HG03095 (cell line): ENCODE measurements around the gene FIZ1.

Experiments
- ATAC-seq: cut with Tn5 transposase; IDR thresholded peaks from one replicate; pipeline ENCODE4 v1.9.1; 2021; ENCODE audit warnings: moderate library complexity; ENCODE audit not compliant: unreplicated experiment

Gene FIZ1

DNA sequence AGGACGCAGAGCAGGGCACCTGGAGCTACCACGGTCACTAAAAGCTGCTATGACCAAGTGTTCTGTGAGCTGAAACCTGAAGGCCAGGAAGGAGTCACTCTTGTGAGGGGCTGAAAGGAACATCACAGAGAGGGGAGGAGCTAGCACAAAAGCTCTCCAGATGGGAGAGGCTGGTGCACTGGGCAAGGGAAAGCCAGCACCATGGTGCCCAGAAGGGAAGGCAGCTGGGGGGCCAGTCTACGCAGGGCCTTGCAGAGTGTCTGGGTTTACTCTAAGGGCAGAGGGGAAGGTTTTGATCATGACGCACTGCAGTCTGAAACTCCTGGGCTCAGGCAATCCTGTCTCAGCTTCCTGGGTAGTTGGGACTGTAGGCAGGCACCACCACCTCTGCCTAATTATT, 37.4 kb upstream of the FIZ1 start:
- ATAC-seq = no peak

DNA sequence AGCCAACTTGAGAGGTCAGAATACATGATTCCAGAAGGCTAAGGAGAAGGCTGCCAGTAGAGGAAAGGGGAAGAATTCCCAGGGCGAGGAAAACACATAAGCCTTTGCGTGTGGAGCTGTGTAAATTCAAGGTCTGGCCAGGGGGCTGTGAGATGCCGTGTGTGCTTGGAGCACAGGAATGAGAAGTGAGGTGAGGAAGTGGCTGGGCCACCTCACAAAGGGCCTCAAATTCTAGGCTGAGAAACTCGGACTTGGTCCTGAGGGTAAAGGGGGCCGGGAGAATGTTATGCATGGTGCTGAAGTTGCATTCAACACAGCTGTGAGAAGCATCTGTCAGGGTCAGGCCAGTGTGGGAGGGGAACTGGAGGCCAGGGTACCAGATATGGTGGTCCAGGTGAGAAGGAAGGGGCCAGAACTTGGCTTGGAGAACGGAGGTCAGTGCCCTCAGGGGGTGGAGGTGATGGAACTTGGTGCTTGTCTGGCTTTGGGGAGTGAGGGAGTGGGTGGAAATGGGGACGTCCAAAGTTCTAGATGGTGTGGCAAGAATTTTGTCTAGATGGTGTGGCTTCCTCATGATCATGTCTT, 36.6 kb upstream of the FIZ1 start:
- ATAC-seq = no peak

GRCh38 chr19:55635334-55635717, 36.0 kb upstream of the FIZ1 start:
- ATAC-seq = no peak

GRCh38 chr19:55633861-55634260, 34.5 kb upstream of the FIZ1 start:
- ATAC-seq = no peak

DNA sequence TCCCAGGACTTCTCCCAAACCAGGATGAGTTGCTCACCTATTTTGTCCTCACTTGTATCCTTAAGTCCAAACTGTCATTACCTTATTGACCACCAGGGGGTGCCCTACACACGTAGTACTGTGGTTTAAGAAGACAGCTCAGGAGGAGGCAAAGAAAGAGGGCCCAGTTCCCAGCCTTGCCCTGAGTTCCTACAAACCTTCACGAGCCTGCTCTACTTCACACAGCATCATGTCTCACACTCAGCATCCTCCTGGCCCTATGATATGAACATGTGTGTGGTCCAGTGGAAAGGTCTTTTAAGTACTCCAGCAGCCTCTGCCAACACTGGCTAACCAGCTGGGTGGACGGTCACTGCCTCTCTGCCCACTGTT, 33.1 kb upstream of the FIZ1 start:
- no peak for ATAC-seq

DNA sequence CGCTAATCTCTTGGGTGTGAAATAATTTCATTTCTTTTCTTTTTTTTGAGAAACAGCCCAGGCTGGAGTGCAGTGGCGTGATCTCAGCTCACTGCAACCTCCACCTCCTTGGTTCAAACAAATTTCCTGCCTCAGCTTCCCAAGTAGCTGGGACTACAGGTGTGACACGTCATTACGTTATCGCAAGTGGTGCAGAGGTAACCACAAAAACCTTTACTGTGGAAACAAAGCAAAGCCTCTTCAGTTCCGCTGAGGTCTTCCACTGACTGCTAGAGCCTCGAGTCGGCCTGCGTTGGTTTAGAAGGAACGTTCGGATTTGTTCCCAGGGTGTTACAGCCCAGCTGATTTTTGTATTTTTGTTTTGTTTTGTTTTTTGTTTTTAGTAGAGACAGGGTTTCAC, 27.0 kb upstream of the FIZ1 start:
- no peak for ATAC-seq

- ATAC-seq = no peak
These were observed 25.6 kb upstream of the FIZ1 start for GRCh38 chr19:55625004-55625326.

DNA sequence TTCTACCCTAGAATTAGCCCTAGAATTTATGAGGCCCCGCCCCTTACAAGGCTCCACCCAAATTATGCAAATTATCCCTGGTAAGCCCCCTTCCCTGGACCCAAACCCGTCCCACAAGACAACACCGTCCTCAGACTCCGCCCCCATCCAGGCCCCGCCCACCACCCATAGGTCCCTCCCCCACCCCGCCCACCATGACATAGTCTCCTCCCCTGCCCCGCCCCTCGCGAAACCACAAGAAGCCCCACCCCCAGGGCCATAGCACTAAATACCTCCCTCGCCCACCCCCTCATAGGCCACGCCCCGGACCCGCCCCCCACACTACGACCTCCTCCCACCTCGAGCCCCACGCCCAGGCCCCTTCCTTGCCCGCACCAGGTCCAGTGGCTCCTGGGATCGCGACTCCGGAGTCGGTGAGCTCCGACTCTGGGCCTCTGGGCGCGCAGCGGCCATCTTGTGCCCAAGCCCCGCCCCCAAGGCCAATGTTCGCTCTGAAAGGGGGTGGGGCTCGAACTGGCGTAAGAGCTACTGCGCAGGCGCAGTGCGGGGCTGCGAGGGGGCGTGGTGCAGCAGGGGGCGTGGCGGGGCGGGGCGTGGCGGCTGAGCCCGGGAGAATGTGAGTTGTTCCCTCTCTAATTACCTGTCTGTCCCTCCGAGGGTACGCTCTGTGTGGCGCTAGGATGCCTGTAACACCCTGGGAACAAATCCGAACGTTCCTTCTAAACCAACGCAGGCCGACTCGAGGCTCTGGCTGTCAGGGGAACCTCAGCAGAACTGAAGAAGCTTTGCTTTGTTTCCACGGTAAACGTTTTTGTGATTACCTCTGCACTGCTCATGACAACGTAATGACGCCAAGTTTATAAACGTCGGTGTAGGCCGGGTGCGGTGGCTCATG, 25.0 kb upstream of the FIZ1 start, which contains the start of gene ZNF784:
TSS of gene ZNF784 (minus strand) at position 458 of the 895 bp plus-strand sequence. CDS start at position 453, 5 bp downstream.
- peak; percentile 49 for ATAC-seq

- no peak for ATAC-seq
These were observed 24.2 kb upstream of the FIZ1 start for GRCh38 chr19:55623561-55623960.

DNA sequence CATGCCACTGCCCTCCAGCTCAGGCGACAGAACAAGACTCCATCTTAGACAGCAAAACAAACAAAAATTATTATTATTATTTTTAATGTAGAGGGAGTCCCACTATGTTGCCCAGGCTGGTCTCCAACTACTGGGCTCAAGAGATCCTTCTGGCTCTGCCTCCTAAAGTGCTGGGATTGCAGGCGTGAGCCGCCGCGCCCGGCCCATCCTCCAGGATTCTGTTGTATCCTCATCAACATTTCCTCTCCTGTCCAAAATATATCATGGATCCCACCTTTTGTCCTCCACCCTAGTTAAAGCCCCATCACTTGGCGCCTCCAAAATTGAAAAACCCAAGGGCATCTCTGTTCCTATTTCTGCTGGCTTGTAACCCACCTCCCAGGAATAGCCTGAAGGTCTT, 23.8 kb upstream of the FIZ1 start:
- no peak for ATAC-seq

GRCh38 chr19:55622242-55622969, 23.1 kb upstream of the FIZ1 start:
- ATAC-seq = no peak

GRCh38 chr19:55621673-55622231, 22.4 kb upstream of the FIZ1 start:
- no peak for ATAC-seq

GRCh38 chr19:55621205-55621672, 21.9 kb upstream of the FIZ1 start:
- no peak for ATAC-seq

- no peak for ATAC-seq
These were observed 21.3 kb upstream of the FIZ1 start for GRCh38 chr19:55620410-55621204.

DNA sequence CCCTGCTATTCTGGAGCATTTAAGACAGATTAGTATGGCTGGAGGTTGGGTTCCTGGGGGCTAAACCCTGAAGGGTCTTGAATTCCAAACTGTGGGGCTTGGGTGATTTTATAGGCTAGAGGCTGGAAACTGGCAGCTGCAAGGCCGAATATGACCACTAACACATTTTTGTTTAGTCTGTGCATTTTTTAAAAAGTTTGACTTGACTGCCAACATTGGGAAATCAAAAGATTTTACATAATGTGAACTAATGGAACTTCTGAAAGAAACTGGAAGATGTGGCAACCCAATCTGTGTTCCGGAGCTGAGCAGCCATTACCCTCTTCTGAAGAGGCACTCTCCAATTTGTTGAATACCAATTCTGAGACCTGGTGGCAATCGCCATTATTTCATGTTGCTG, 20.0 kb upstream of the FIZ1 start:
- ATAC-seq = no peak

- no peak for ATAC-seq
These were observed 19.1 kb upstream of the FIZ1 start for GRCh38 chr19:55618426-55618825.

- no peak for ATAC-seq
These were observed 18.1 kb upstream of the FIZ1 start for GRCh38 chr19:55617426-55617825.

GRCh38 chr19:55616395-55616875, 17.1 kb upstream of the FIZ1 start:
- no peak for ATAC-seq

DNA sequence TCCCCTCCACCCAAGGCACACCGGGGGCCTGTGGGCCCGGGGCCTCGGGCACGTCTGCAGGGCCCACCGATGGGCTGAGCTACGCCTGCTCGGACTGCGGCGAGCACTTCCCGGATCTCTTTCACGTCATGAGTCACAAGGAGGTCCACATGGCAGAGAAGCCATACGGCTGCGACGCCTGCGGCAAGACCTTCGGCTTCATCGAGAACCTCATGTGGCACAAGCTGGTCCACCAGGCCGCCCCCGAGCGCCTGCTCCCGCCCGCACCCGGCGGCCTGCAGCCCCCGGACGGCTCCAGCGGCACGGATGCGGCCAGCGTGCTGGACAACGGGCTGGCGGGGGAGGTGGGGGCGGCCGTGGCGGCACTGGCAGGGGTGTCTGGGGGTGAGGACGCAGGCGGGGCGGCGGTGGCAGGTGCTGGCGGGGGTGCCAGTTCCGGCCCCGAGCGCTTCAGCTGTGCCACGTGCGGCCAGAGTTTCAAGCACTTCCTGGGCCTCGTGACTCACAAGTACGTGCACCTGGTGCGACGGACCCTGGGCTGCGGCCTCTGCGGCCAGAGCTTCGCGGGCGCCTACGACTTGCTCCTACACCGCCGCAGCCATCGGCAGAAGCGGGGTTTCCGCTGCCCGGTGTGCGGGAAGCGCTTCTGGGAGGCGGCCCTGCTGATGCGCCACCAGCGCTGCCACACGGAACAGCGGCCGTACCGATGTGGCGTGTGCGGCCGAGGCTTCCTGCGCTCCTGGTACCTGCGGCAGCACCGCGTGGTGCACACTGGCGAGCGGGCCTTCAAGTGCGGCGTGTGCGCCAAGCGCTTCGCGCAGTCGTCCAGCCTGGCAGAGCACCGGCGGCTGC, 16.5 kb upstream of the FIZ1 start:
- no peak for ATAC-seq
